Measurements from ENCODE around the gene KCTD13. TPM values are rescaled to one million over a fixed set of nuclear protein-coding genes. Genes with fewer than 3 reads are reported as not detected.
"Not testable (repeated sequence)": the region's sequence is repeated elsewhere in the genome, so short reads cannot be mapped to it uniquely, and the experiment has no call there.

Gene KCTD13
- total RNA-seq, 1 donor from 2014 or later: 34.0 TPM

DNA sequence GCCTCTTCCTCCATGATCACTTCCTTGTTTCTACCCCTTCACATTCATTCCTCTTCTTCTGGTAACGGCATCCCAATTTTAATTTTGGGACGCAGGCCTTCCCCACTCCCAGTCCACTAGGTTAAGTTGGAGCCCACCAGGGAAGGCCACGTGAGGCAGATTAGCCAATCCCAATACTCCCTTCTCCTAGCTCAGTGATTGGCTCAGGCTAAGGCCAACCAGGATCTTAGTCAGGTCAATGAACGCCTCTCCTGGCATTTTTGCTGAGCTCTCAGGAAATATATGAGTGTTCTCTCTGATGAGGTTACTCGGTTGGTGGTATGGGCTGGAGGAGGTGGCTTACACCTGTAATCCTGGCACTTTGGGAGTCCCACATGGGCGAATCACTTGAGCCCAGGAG, 42.0 kb downstream of the KCTD13 start:
- intact Hi-C loops (cut with micrococcal nuclease): no loop called here

GRCh38 chr16:29881050-29881449, 45.0 kb downstream of the KCTD13 start:
- intact Hi-C loops (cut with micrococcal nuclease): no loop called here

DNA sequence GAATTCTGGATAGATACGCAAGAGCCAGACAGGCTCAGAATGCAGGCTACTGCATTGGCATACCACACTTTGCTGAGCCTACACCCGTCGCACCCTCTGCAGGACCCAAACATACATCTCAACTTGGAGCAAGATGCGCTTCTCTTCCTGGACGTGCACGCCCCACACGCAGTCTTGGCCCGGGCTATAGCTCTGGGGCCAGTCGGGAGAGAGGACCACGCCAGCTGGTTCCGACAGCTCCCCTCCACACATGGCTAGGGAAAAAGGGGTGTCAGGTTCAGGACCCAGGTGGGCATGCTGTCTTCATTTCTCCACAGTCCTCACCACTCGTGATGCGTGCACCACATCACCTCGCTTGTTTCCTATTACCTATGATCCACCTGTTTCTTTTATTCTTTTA, 47.9 kb downstream of the KCTD13 start:
- intact Hi-C loops (cut with micrococcal nuclease): no loop called here

DNA sequence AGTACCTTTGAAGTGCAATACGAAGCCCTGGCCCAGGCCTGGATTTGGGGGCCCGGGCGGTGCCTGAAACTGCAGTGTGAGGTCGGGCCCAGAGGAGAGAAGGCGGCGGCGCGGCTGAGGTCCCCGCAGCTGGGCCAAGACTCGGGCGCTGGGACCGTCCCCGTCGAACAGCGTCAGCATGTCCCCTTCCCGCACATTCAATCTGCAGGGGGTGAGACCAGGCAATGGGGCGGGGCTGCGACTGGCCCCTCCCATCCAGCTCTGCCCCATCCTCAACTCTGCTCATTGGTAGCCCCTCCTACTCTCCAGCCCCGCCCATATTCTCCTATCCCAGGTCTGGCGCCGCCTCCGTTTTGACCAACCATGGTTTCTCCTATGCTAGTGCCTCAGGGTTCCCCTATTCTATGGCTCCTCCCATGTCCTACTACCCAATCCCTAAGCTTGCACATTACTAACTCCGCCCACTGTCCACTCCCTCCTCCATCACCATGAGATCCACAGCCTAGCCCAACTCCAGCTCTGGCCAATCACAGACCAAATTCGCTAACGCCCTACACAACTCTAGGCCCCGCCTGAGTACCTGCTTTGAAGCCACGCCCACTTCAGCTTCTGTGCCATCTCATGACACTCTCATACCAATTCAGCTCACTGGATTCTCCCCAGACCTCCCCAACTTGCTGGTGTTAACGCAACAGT, 48.6 kb downstream of the KCTD13 start:
- intact Hi-C loops (cut with micrococcal nuclease): no loop called here

- intact Hi-C loops (cut with micrococcal nuclease): no loop called here
Observed at GRCh38 chr16:29876594-29877249, 49.3 kb downstream of the KCTD13 start.

DNA sequence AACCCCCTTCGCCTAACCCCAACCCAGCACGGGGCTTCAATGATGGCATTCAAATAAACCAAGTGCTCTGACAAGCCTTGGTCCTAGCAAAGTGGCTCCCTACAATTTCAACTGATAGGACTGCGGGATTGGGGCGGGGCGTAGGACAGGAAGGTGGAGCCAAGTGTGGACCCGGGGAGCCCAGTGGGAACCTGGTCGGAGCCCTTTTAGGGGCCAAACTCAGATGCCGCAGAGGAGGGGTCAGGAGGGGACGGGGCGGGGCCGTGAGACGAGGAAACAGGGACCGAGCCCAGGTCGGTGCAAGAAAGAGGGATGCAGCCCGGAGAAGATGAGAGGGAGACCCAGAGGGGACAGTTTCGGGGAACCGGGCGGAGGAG, 49.8 kb downstream of the KCTD13 start:
- intact Hi-C loops (cut with micrococcal nuclease): no loop called here

GRCh38 chr16:29875206-29875605, 50.8 kb downstream of the KCTD13 start:
- intact Hi-C loops (cut with micrococcal nuclease): no loop called here

DNA sequence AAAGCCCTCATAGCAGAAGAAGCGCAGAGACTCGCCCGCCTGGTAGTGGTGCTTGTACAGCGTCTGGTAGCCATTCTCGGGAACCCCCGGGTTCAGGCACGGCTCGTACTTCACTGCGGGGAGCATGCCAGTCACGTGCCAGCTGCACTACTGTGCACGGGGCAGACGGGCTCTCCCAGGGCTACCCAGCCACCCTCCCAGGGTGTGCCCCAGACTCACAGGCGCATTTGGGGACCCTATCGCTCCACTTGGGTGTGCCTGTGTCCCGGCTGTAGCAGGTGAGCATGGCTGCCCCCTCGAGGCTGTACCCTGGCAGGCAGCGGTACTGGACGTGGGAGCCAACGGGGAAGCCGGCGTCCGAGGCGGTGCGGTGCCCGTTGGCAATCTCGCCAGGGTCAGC, 52.7 kb downstream of the KCTD13 start:
- intact Hi-C loops (cut with micrococcal nuclease): no loop called here

DNA sequence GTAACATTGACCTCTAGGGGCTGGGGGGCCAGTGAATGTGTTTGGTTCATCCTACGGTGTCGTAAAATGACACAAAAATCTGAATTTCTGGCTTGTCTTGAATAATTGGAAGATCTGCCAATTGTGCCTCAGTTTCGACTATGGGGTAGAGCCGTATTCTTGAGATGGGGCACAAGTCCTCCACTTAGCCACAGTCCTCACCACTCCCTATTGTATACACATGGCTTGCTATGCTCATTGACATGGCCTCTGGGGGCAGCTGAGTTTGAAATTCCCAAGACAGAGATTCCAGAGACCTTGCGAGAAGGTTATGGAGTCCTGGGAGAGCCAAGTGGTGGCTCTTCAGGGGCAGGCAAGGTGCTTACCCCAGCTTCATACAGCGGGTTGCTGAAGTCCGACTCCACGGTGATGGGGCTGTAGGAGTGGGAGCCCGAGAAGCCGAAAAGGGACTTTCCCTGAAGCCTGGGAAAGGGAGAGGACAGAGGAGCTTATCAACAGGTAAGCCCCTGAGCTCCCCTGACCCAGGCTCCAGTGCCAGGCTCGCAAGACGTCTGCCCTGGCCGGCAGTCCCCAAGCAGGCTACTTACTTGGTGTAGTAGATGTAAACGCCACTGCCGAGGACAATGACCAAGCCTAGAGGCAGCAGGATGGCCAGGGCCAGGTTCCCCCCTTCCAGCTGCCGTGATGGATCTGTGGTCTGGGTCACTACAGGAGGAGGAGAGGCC, 54.0 kb downstream of the KCTD13 start:
- intact Hi-C loops (cut with micrococcal nuclease): no loop called here

DNA sequence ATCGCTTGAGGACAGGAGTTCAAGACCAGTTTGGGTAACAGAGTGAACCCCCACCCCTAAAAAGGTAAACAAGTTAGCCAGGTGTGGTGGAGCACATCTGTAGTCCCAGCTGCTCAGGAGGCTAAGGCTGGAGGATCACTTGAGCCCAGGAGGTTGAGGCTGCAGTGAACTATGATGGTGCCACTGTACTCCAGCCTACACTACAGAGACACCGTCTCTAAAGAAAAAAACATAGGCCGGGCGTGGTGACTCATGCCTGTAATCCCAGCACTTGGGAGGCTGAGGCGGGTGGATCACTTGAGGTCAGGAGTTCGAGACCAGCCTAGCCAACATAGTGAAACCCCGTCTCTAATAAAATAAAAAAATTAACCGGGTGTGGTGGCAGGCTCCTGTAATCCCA, 57.0 kb downstream of the KCTD13 start:
- intact Hi-C loops (cut with micrococcal nuclease): not testable (repeated sequence)

- intact Hi-C loops (cut with micrococcal nuclease): no loop called here
Observed at GRCh38 chr16:29868396-29869009, 57.5 kb downstream of the KCTD13 start.

DNA sequence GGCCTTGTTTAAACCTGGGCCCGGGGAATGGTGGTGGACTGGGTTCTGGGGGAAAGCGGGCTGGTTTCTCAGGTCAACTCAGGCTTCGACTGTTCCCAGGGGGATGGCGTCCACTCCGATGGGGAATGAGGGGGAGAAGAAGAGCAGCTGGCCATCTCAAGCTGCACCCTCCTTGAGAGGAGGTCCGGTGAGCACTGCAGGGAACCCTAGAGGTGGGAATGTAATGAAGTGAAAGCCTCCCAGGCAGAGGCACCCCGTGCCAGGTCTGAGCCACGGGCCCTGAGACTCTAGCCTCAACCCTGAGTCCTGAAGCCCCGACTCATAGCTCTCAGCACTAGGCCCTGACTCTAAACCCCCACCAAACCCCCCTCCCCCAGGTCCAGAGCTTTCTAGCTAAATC, 61.8 kb downstream of the KCTD13 start:
- intact Hi-C loops (cut with micrococcal nuclease): loop anchor here (5.0 kb wide), 1 partner anchor 162 kb away; no protein-coding TSS in a partner anchor

DNA sequence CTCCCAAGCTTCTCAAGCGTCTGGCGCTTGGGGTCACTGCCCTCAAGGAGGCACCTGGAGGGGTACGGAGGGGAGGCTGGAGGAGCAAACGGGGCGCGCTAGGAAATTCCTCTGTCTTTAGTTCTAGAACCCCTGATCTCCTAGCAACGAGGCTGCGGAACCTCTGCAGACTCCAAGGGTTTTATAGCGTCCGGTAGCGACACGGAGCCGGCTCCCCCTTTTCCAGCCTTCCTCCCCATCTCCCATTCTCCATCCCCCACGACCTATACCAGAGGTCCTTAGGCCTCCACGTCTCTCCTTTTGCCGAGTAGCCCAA, 62.4 kb downstream of the KCTD13 start:
- intact Hi-C loops (cut with micrococcal nuclease): loop anchor here (1.0 to 5.0 kb wide), 5 partner anchors 47 to 161 kb away; partner anchors contain the start of genes INO80E, KCTD13 and PAGR1

- intact Hi-C loops (cut with micrococcal nuclease): loop anchor here (1.0 to 5.0 kb wide), 5 partner anchors 47 to 161 kb away; partner anchors contain the start of genes INO80E, KCTD13 and PAGR1
Observed at GRCh38 chr16:29862884-29863668, 63.0 kb downstream of the KCTD13 start, which contains the start of gene CDIPT. CDIPT (minus strand) TSS chr16:29863226; CDS start chr16:29862857, 369 bp downstream.

DNA sequence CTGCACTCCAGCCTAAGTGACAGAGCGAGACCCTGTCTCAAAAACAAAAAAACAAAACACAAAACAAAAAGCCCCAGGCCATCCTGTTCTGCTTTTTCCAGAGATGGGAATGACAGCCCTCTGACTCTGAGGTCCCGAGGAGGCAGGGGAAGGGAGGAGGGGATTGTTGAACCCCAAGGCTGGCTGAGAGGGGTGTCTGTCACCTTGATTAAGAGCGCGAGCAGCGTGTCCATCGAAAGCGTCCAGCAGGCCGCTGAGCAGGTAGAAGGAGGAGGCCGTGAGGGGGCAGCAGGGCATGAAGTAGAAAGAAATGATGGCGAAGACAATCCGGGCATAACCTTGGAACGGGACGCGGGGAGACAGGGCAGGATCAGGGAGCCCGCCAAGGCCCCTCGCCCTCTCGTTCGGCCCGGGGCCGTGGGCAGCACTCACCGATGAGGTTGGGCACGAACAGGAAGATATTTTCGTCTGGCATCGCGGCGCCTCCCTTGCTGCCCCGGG, 63.6 kb downstream of the KCTD13 start:
- intact Hi-C loops (cut with micrococcal nuclease): loop anchor here (2.0 to 5.0 kb wide), 2 partner anchors 64 to 160 kb away; partner anchors contain the start of gene KCTD13

DNA sequence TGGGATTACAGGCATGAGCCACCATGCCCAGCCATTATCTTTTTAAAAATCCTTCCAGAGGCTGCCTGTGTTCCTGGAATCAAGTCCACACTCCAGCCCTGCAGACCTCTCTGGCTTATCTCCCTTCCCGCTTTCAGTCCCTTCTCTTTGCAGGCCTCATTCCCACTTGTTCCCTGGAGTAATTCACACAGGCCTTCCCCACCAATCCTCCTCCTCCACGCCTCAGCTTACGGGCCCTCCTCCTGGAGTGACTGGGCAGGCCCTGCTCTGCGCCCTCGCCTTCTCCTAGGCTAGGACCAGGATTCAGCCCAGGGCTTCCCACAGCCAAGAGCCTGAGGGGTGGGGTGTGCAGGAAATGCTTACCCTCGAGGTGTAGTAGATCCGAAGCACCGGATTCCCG, 65.8 kb downstream of the KCTD13 start:
- intact Hi-C loops (cut with micrococcal nuclease): loop anchor here (5.0 kb wide), 1 partner anchor 158 kb away; no protein-coding TSS in a partner anchor

DNA sequence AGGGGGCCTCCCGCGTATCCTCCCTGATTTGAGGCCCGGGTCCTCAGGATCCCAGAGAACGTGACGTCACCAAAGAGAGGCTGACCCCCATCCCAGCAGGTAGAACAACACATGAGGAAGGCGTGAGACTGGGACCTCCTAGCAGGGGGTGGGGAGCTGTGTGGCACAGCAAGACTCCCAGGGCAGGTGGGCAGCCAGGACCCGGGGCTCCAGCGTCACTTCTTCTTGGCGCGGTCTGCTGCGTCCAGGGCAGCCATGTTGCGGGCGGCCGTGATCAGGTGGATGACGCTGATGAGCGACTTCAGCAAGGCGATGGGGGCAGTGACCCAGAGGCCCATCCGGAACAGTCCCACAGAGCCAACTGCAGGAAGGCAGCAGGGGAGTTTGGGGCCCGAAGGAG, 67.1 kb downstream of the KCTD13 start:
- intact Hi-C loops (cut with micrococcal nuclease): no loop called here

GRCh38 chr16:29858149-29858849, 67.7 kb downstream of the KCTD13 start:
- intact Hi-C loops (cut with micrococcal nuclease): no loop called here

DNA sequence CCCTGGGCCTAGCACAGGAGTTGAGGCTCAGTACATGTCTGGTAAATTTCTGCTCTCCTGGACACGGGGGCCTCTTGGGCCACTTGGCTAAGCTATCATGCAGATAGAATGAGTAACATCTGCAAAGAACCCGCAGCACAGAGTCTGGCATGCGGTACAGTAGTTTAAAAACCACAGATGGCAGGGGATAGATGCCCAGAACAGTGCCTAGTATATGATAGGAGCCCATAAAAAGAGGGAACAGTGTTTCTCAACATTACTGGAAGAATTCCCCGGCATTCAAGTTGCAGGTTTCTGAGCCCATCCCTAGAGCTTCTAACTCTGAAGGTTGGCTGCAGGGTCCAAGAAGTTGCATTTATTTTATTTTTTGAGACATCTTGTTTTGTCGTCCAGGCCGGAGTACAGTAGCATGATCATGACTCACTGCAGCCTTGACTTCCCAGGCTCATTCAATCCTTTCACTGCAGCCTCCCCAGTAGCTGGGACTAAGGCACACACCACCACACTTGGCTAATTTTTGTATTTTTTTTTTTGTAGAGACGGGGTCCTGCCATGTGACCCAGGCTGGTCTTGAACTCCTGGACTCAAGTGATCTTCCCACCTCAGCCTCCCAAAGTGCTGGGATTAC, 68.8 kb downstream of the KCTD13 start:
- intact Hi-C loops (cut with micrococcal nuclease): no loop called here
